Stimulated activated CD4-positive, alpha-beta T cell treated with anti-CD3 and anti-CD28 coated beads, Interleukin-2, amount 100 ng/mL, for 24 hours (primary cell): Measurements from ENCODE around the gene CAPZB.
A peak's percentile ranks its signal among the peaks of the same experiment; 100 is the strongest.

Experiments
- DNase-seq, 2 donors: peaks; one replicate each; pipeline ENCODE4 v3.0.0-alpha.2; 2020

The CAPZB gene

GRCh38 chr1:19404748-19405147, 80.6 kb downstream of the CAPZB start:
- DNase-seq, result no peak

- DNase-seq, result no peak
These were observed 82.1 kb downstream of the CAPZB start for GRCh38 chr1:19403256-19403655.

GRCh38 chr1:19402031-19402813, 83.1 kb downstream of the CAPZB start:
- DNase-seq, result no peak

- DNase-seq, result no peak
These were observed 83.8 kb downstream of the CAPZB start for GRCh38 chr1:19401535-19401889.

GRCh38 chr1:19400875-19401534, 84.3 kb downstream of the CAPZB start:
- DNase-seq, result no peak

- no peak for DNase-seq
These were observed 85.1 kb downstream of the CAPZB start for GRCh38 chr1:19400192-19400611.

- DNase-seq, result peak in 1 of 2 donors; percentile 25
These were observed 87.0 kb downstream of the CAPZB start for GRCh38 chr1:19398309-19398760.

GRCh38 chr1:19397217-19397945, 88.0 kb downstream of the CAPZB start:
- no peak for DNase-seq

- no peak for DNase-seq
These were observed 89.1 kb downstream of the CAPZB start for GRCh38 chr1:19396280-19396679.

- DNase-seq, result no peak
These were observed 89.6 kb downstream of the CAPZB start for GRCh38 chr1:19395678-19396192.

GRCh38 chr1:19393046-19393445, 92.3 kb downstream of the CAPZB start:
- no peak for DNase-seq

GRCh38 chr1:19392221-19392620, 93.1 kb downstream of the CAPZB start:
- no peak for DNase-seq

- no peak for DNase-seq
These were observed 93.8 kb downstream of the CAPZB start for GRCh38 chr1:19391596-19391981.

- DNase-seq, result peak; percentile 63 to 64
These were observed 94.3 kb downstream of the CAPZB start for GRCh38 chr1:19390901-19391595.

- no peak for DNase-seq
These were observed 95.0 kb downstream of the CAPZB start for GRCh38 chr1:19390166-19390850.

- DNase-seq, result no peak
These were observed 96.4 kb downstream of the CAPZB start for GRCh38 chr1:19388980-19389379.

GRCh38 chr1:19387045-19387467, 98.3 kb downstream of the CAPZB start:
- DNase-seq, result no peak

GRCh38 chr1:19385869-19386591, 99.3 kb downstream of the CAPZB start:
- no peak for DNase-seq

- no peak for DNase-seq
These were observed 100.1 kb downstream of the CAPZB start for GRCh38 chr1:19385221-19385620.

GRCh38 chr1:19384772-19385187, 100.6 kb downstream of the CAPZB start:
- DNase-seq, result no peak

- no peak for DNase-seq
These were observed 101.2 kb downstream of the CAPZB start for GRCh38 chr1:19384113-19384512.

GRCh38 chr1:19382222-19382621, 103.1 kb downstream of the CAPZB start:
- DNase-seq, result no peak
